GM23338 (cell line): Measurements from ENCODE around the gene POC1B. TPM values are rescaled to one million over a fixed set of nuclear protein-coding genes. Genes with fewer than 3 reads are reported as not detected.

ENCODE experiments used
- ATAC-seq: fragments of 200-7000 bp; cut with Tn5 transposase; 3 replicates; pipeline ENCODE4 v1.9.1; 2020
- DNase-seq: peaks from one replicate; pipeline ENCODE4 v3.0.0-alpha.2; 2015; ENCODE audit warnings: low spot score
- H2AFZ ChIP-seq: fragments of 200-600 bp; sonication (generic); 2 replicates; pipeline ENCODE4 v1.8.0; 2016; ENCODE audit warnings: antibody characterized with exemption, mild to moderate bottlenecking, moderate library complexity
- H3F3A ChIP-seq: fragments of 200-600 bp; sonication (generic); replicated peaks from 2 replicates; pipeline ENCODE4 v1.8.0; 2017; ENCODE audit warnings: antibody characterized with exemption, mixed run types, low read depth
- H3K27ac ChIP-seq: fragments of 200-600 bp; sonication (generic); 2 replicates; pipeline ENCODE4 v1.6.1; 2016; ENCODE audit warnings: low read depth
- H3K27me3 ChIP-seq: fragments of 200-600 bp; sonication (generic); 2 replicates; pipeline ENCODE4 v1.8.0; 2016; ENCODE audit warnings: mild to moderate bottlenecking, mixed run types, moderate library complexity; ENCODE audit not compliant: insufficient read depth
- H3K36me3 ChIP-seq: fragments of 200-600 bp; sonication (generic); 2 replicates; pipeline ENCODE4 v1.8.0; 2016; ENCODE audit warnings: mild to moderate bottlenecking; ENCODE audit not compliant: insufficient read depth
- H3K4me1 ChIP-seq: fragments of 200-600 bp; sonication (generic); 2 replicates; pipeline ENCODE4 v1.8.0; 2016; ENCODE audit warnings: mild to moderate bottlenecking, moderate library complexity; ENCODE audit not compliant: insufficient read depth
- H3K4me2 ChIP-seq: fragments of 200-600 bp; sonication (generic); 2 replicates; pipeline ENCODE4 v1.7.1; 2017; ENCODE audit warnings: mixed run types
- H3K4me3 ChIP-seq: fragments of 200-600 bp; sonication (generic); 2 replicates; pipeline ENCODE4 v1.6.1; 2016; ENCODE audit warnings: mixed run types
- H3K79me2 ChIP-seq: fragments of 200-600 bp; sonication (generic); replicated peaks from 2 replicates; pipeline ENCODE4 v1.8.0; 2017; ENCODE audit warnings: mild to moderate bottlenecking; ENCODE audit not compliant: insufficient read depth
- H3K9me2 ChIP-seq: fragments of 200-600 bp; sonication (generic); 2 replicates; pipeline ENCODE4 v1.8.0; 2017; ENCODE audit not compliant: insufficient read depth
- H4K20me1 ChIP-seq: fragments of 200-600 bp; sonication (generic); replicated peaks from 2 replicates; pipeline ENCODE4 v1.8.0; 2017; ENCODE audit warnings: mild to moderate bottlenecking; ENCODE audit not compliant: insufficient read depth
- H3K27ac Mint-ChIP-seq: 2 replicates; pipeline ENCODE4 v1.8.0; 2020; ENCODE audit warnings: inconsistent platforms, mild to moderate bottlenecking, moderate library complexity, mixed read lengths
- H3K27me3 Mint-ChIP-seq: 3 replicates; pipeline ENCODE4 v1.8.0; 2022; ENCODE audit warnings: low read depth, mild to moderate bottlenecking, moderate library complexity, mixed read lengths, inconsistent platforms; ENCODE audit not compliant: insufficient read depth, poor library complexity
- H3K36me3 Mint-ChIP-seq: 3 replicates; pipeline ENCODE4 v1.8.0; 2021; ENCODE audit warnings: low read depth, mild to moderate bottlenecking, inconsistent platforms, moderate library complexity, mixed read lengths
- H3K4me1 Mint-ChIP-seq: 3 replicates; pipeline ENCODE4 v1.8.0; 2020; ENCODE audit warnings: mild to moderate bottlenecking, inconsistent platforms, mixed read lengths
- H3K4me3 Mint-ChIP-seq: 3 replicates; pipeline ENCODE4 v1.8.0; 2021; ENCODE audit warnings: moderate library complexity, mild to moderate bottlenecking, inconsistent platforms, mixed read lengths
- H3K9me3 Mint-ChIP-seq: 3 replicates; pipeline ENCODE4 v1.8.0; 2020; ENCODE audit warnings: moderate library complexity, mild to moderate bottlenecking, inconsistent platforms, mixed read lengths
- CREB1 ChIP-seq: fragments of 250-450 bp; sonication (Bioruptor Pico); IDR thresholded peaks from 2 replicates; pipeline ENCODE4 v1.5.0; 2020; ENCODE audit warnings: low read depth, mild to moderate bottlenecking, moderate library complexity
- ETS1 ChIP-seq: IDR thresholded peaks from 2 replicates; pipeline ENCODE4 v1.6.1; 2016; ENCODE audit warnings: antibody characterized with exemption
- EZH2phosphoT487 ChIP-seq: fragments of 200-600 bp; sonication (generic); IDR thresholded peaks from one replicate; pipeline ENCODE4 v1.8.1; 2018; ENCODE audit warnings: antibody characterized with exemption; ENCODE audit not compliant: unreplicated experiment
- JUNB ChIP-seq: IDR thresholded peaks from one replicate; pipeline ENCODE4 v1.6.1; 2016; ENCODE audit warnings: antibody characterized with exemption; ENCODE audit not compliant: unreplicated experiment
- NANOG ChIP-seq: IDR thresholded peaks from 2 replicates; pipeline ENCODE4 v1.6.1; 2016; ENCODE audit warnings: antibody characterized with exemption, borderline replicate concordance
- POLR2AphosphoS5 ChIP-seq: IDR thresholded peaks from 2 replicates; pipeline ENCODE4 v1.6.1; 2016; ENCODE audit warnings: antibody characterized with exemption, low read depth
- REST ChIP-seq: IDR thresholded peaks from one replicate; pipeline ENCODE4 v1.6.1; 2018; ENCODE audit warnings: antibody characterized with exemption; ENCODE audit not compliant: unreplicated experiment
- STAT1 ChIP-seq: IDR thresholded peaks from one replicate; pipeline ENCODE4 v1.6.1; 2016; ENCODE audit warnings: antibody characterized with exemption; ENCODE audit not compliant: unreplicated experiment
- polyA plus RNA-seq: library from polyadenylated mRNA; unstranded; fragments of >200 nt; fragmentation: Nextera tagmentation; extraction: Ambion mirVana; gene quantifications from 2 replicates; pipeline ENCODE4 v1.2.1, GENCODE V29; 2016
- total RNA-seq: library from RNA; depleted of rRNA; stranded (reverse); fragments of >200 nt; shearing (Covaris generic); gene quantifications from 2 replicates; pipeline ENCODE4 v1.2.3, GENCODE V29; 2014
- TF ChIP-seq, protein P1 (sequence below): fragments of 250-450 bp; sonication (Bioruptor Pico); IDR thresholded peaks from 2 replicates; pipeline ENCODE4 v1.5.0; 2020; ENCODE audit warnings: mild to moderate bottlenecking, moderate library complexity
- TF ChIP-seq, protein P2 (sequence below), 2 experiments: fragments of 200-600 bp in 1 of 2; sonication (generic) in 1 of 2; conservative IDR thresholded peaks; 2 replicates each; pipeline versions ENCODE4 v1.5.1 to v1.6.1; 2016 to 2017; ENCODE audit warnings: antibody characterized with exemption in 2 of 2, low read depth in 2 of 2, mild to moderate bottlenecking in 2 of 2, moderate library complexity in 1 of 2

Gene POC1B
- total and polyA plus RNA-seq, 2 experiments from 2014 or later, result 11.8 to 17.5 TPM

- no peaks in the 10 kb centered on the region for H3K9me2 ChIP-seq
- H3K27me3 ChIP-seq, result no peaks in the 10 kb centered on the region
- no peak for TF ChIP-seq EZH2phosphoT487
- no peak for TF ChIP-seq REST
- TF ChIP-seq ETS1, result no peak
- TF ChIP-seq, protein P1, sequence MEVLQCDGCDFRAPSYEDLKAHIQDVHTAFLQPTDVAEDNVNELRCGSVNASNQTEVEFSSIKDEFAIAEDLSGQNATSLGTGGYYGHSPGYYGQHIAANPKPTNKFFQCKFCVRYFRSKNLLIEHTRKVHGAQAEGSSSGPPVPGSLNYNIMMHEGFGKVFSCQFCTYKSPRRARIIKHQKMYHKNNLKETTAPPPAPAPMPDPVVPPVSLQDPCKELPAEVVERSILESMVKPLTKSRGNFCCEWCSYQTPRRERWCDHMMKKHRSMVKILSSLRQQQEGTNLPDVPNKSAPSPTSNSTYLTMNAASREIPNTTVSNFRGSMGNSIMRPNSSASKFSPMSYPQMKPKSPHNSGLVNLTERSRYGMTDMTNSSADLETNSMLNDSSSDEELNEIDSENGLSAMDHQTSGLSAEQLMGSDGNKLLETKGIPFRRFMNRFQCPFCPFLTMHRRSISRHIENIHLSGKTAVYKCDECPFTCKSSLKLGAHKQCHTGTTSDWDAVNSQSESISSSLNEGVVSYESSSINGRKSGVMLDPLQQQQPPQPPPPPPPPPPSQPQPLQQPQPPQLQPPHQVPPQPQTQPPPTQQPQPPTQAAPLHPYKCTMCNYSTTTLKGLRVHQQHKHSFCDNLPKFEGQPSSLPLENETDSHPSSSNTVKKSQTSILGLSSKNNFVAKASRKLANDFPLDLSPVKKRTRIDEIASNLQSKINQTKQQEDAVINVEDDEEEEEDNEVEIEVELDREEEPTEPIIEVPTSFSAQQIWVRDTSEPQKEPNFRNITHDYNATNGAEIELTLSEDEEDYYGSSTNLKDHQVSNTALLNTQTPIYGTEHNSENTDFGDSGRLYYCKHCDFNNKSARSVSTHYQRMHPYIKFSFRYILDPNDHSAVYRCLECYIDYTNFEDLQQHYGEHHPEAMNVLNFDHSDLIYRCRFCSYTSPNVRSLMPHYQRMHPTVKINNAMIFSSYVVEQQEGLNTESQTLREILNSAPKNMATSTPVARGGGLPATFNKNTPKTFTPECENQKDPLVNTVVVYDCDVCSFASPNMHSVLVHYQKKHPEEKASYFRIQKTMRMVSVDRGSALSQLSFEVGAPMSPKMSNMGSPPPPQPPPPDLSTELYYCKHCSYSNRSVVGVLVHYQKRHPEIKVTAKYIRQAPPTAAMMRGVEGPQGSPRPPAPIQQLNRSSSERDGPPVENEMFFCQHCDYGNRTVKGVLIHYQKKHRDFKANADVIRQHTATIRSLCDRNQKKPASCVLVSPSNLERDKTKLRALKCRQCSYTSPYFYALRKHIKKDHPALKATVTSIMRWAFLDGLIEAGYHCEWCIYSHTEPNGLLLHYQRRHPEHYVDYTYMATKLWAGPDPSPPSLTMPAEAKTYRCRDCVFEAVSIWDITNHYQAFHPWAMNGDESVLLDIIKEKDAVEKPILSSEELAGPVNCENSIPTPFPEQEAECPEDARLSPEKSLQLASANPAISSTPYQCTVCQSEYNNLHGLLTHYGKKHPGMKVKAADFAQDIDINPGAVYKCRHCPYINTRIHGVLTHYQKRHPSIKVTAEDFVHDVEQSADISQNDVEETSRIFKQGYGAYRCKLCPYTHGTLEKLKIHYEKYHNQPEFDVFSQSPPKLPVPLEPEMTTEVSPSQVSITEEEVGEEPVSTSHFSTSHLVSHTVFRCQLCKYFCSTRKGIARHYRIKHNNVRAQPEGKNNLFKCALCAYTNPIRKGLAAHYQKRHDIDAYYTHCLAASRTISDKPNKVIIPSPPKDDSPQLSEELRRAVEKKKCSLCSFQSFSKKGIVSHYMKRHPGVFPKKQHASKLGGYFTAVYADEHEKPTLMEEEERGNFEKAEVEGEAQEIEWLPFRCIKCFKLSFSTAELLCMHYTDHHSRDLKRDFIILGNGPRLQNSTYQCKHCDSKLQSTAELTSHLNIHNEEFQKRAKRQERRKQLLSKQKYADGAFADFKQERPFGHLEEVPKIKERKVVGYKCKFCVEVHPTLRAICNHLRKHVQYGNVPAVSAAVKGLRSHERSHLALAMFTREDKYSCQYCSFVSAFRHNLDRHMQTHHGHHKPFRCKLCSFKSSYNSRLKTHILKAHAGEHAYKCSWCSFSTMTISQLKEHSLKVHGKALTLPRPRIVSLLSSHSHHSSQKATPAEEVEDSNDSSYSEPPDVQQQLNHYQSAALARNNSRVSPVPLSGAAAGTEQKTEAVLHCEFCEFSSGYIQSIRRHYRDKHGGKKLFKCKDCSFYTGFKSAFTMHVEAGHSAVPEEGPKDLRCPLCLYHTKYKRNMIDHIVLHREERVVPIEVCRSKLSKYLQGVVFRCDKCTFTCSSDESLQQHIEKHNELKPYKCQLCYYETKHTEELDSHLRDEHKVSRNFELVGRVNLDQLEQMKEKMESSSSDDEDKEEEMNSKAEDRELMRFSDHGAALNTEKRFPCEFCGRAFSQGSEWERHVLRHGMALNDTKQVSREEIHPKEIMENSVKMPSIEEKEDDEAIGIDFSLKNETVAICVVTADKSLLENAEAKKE (CRISPR knock-in tag), result no peak
- no peak for TF ChIP-seq POLR2AphosphoS5
- TF ChIP-seq CREB1 (CRISPR knock-in tag), result no peak
- TF ChIP-seq NANOG, result no peak
- no peak for TF ChIP-seq JUNB
- TF ChIP-seq STAT1, result no peak
- TF ChIP-seq, protein P2, sequence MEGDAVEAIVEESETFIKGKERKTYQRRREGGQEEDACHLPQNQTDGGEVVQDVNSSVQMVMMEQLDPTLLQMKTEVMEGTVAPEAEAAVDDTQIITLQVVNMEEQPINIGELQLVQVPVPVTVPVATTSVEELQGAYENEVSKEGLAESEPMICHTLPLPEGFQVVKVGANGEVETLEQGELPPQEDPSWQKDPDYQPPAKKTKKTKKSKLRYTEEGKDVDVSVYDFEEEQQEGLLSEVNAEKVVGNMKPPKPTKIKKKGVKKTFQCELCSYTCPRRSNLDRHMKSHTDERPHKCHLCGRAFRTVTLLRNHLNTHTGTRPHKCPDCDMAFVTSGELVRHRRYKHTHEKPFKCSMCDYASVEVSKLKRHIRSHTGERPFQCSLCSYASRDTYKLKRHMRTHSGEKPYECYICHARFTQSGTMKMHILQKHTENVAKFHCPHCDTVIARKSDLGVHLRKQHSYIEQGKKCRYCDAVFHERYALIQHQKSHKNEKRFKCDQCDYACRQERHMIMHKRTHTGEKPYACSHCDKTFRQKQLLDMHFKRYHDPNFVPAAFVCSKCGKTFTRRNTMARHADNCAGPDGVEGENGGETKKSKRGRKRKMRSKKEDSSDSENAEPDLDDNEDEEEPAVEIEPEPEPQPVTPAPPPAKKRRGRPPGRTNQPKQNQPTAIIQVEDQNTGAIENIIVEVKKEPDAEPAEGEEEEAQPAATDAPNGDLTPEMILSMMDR (conservative IDR thresholded peaks at IDR 0.05; ENCODE audit: low read depth in 2 of 2), result no peak
- Mint-ChIP-seq H3K36me3 (no peaks in the 10 kb centered on the region), H3K4me3 (no peak overlapping the region), H3K27ac (no peak overlapping the region), H3K4me1 (peaks cover 3% of the 10 kb centered on the region; the same call in 2 of the 3 replicates), H3K9me3 (no peaks in the 10 kb centered on the region), H3K27me3 (peaks cover 2% of the 10 kb centered on the region)
- H2AFZ ChIP-seq, result no peak overlapping the region
- no peaks in the 10 kb centered on the region for H3K79me2 ChIP-seq
- H3K36me3 ChIP-seq, result no peaks in the 10 kb centered on the region
- H4K20me1 ChIP-seq, result no peaks in the 10 kb centered on the region
- H3K27ac ChIP-seq, result no peak overlapping the region
- H3K4me2 ChIP-seq, result no peak overlapping the region
- H3K4me1 ChIP-seq, result no peaks in the 10 kb centered on the region
- DNase-seq (no peak), ATAC-seq (no peak)
- H3F3A ChIP-seq, result no peaks in the 10 kb centered on the region
- H3K4me3 ChIP-seq, result no peak overlapping the region
Observed at GRCh38 chr12:89468648-89469326, 57.1 kb downstream of the POC1B start.
